IMR-90 (cell line): Measurements from ENCODE around the gene AGMO. TPM values are rescaled to one million over a fixed set of nuclear protein-coding genes. Genes with fewer than 3 reads are reported as not detected.

Experiments
- ATAC-seq: fragments of 200-7000 bp; cut with Tn5 transposase; 2 replicates; pipeline ENCODE4 v1.9.1; 2020; ENCODE audit warnings: low read depth, mild to moderate bottlenecking, moderate library complexity
- BruUV-seq: library from RNA; stranded (reverse); fragments of 400-500 nt; replicated peaks from 2 replicates; lab custom pipeline; 2021; lab: Mats Ljungman, UMichigan
- CTCF ChIA-PET: fragments of 300-600 bp; formaldehyde crosslinking; extraction: SDS; loops from one replicate; lab custom pipeline; 2021; ENCODE audit warnings: antibody characterized with exemption; lab: Yijun Ruan, JAX
- POLR2A ChIA-PET: fragments of 300-600 bp; sonication (Branson Sonifier 250); formaldehyde crosslinking; loops from one replicate; lab custom pipeline; 2022; ENCODE audit warnings: antibody characterized with exemption; ENCODE audit not compliant: unreplicated experiment; lab: Charles Lee
- DNase-seq: peaks from one replicate; pipeline ENCODE4 v3.0.0; 2013
- H2AFZ ChIP-seq: replicated peaks from 2 replicates; pipeline ENCODE3; 2013; ENCODE audit warnings: low read length, mild to moderate bottlenecking; ENCODE audit not compliant: poor library complexity
- H2AK5ac ChIP-seq: 2 replicates; pipeline ENCODE4 v1.6.1; 2013; ENCODE audit warnings: low read depth, low read length, inconsistent platforms
- H2AK9ac ChIP-seq: replicated peaks from 2 replicates; pipeline ENCODE3; 2013; ENCODE audit warnings: mild to moderate bottlenecking, low read depth, low read length, moderate library complexity; ENCODE audit not compliant: poor library complexity
- H2BK120ac ChIP-seq: 2 replicates; pipeline ENCODE4 v1.6.1; 2013; ENCODE audit warnings: low read depth, low read length, inconsistent platforms
- H2BK15ac ChIP-seq: 3 replicates; pipeline ENCODE4 v1.6.1; 2013; ENCODE audit warnings: low read depth, low read length, inconsistent platforms
- H2BK20ac ChIP-seq: 2 replicates; pipeline ENCODE4 v1.6.1; 2013; ENCODE audit warnings: low read depth, mild to moderate bottlenecking, inconsistent platforms, low read length, moderate library complexity
- H2BK5ac ChIP-seq: 2 replicates; pipeline ENCODE4 v1.6.1; 2013; ENCODE audit warnings: mild to moderate bottlenecking, low read depth, low read length, inconsistent platforms; ENCODE audit not compliant: poor library complexity, severe bottlenecking
- H3K14ac ChIP-seq: replicated peaks from 2 replicates; pipeline ENCODE4 v1.6.1; 2013; ENCODE audit warnings: low read depth, low read length, inconsistent platforms
- H3K18ac ChIP-seq: 2 replicates; pipeline ENCODE4 v1.6.1; 2013; ENCODE audit warnings: low read depth, low read length, control low read depth
- H3K23ac ChIP-seq: 2 replicates; pipeline ENCODE4 v1.6.1; 2013; ENCODE audit warnings: low read depth, low read length, inconsistent platforms
- H3K27ac ChIP-seq: 2 replicates; pipeline ENCODE4 v1.5.1; 2013; ENCODE audit warnings: mild to moderate bottlenecking, control low read depth, low read length; ENCODE audit not compliant: insufficient read depth
- H3K27me3 ChIP-seq: 2 replicates; pipeline ENCODE4 v1.6.1; 2013; ENCODE audit warnings: low read length; ENCODE audit not compliant: control insufficient read depth, insufficient read depth
- H3K36me3 ChIP-seq: 2 replicates; pipeline ENCODE4 v1.6.1; 2013; ENCODE audit warnings: low read length, mixed read lengths; ENCODE audit not compliant: control insufficient read depth, insufficient read depth
- H3K4ac ChIP-seq: 2 replicates; pipeline ENCODE4 v1.6.1; 2013; ENCODE audit warnings: low read depth, low read length, inconsistent platforms
- H3K4me1 ChIP-seq: 2 replicates; pipeline ENCODE4 v1.6.1; 2013; ENCODE audit warnings: low read length, mixed read lengths; ENCODE audit not compliant: control insufficient read depth, insufficient read depth
- H3K4me2 ChIP-seq: 2 replicates; pipeline ENCODE4 v1.6.1; 2013; ENCODE audit warnings: low read depth, mild to moderate bottlenecking, control low read depth, low read length, moderate library complexity
- H3K4me3 ChIP-seq: 2 replicates; pipeline ENCODE4 v1.5.1; 2013; ENCODE audit warnings: low read depth, mild to moderate bottlenecking, control low read depth, low read length, moderate library complexity; ENCODE audit not compliant: insufficient read depth
- H3K56ac ChIP-seq: 2 replicates; pipeline ENCODE4 v1.6.1; 2013; ENCODE audit warnings: low read length, inconsistent platforms; ENCODE audit not compliant: insufficient read depth; ENCODE audit errors: extremely low read depth
- H3K79me1 ChIP-seq, 2 experiments: 2 replicates each; pipeline ENCODE4 v1.6.1; 2013; ENCODE audit warnings: low read length in 2 of 2, inconsistent platforms in 1 of 2, low read depth in 1 of 2
- H3K9ac ChIP-seq: 2 replicates; pipeline ENCODE4 v1.6.1; 2013; ENCODE audit warnings: low read depth, low read length, control low read depth
- H3K9me1 ChIP-seq: 2 replicates; pipeline ENCODE4 v1.6.1; 2013; ENCODE audit warnings: low read length, inconsistent platforms; ENCODE audit not compliant: insufficient read depth
- H3K9me3 ChIP-seq: 2 replicates; pipeline ENCODE4 v1.6.1; 2013; ENCODE audit warnings: low read length; ENCODE audit not compliant: control insufficient read depth, insufficient read depth
- H4K20me1 ChIP-seq: 2 replicates; pipeline ENCODE4 v1.6.1; 2013; ENCODE audit warnings: low read length, inconsistent platforms; ENCODE audit not compliant: insufficient read depth
- H4K5ac ChIP-seq: 2 replicates; pipeline ENCODE4 v1.6.1; 2013; ENCODE audit warnings: mild to moderate bottlenecking, low read depth, low read length, control low read depth
- H4K8ac ChIP-seq, 2 experiments: 2 replicates each; pipeline ENCODE4 v1.6.1; 2013; ENCODE audit warnings: low read depth in 2 of 2, low read length in 2 of 2, control low read depth in 1 of 2, inconsistent platforms in 1 of 2
- H4K91ac ChIP-seq: 2 replicates; pipeline ENCODE4 v1.6.1; 2013; ENCODE audit warnings: low read depth, low read length, inconsistent platforms; ENCODE audit not compliant: insufficient read depth
- BHLHE40 ChIP-seq: fragments of 150-350 bp; IDR thresholded peaks from 2 replicates; pipeline ENCODE4 v1.6.1; 2016; ENCODE audit warnings: mild to moderate bottlenecking, low read depth, low read length
- CEBPB ChIP-seq: IDR thresholded peaks from 2 replicates; pipeline ENCODE4 v1.6.1; 2012; ENCODE audit warnings: low read depth, low read length, improper control_type of control experiment
- CHD1 ChIP-seq: IDR thresholded peaks from 2 replicates; pipeline ENCODE4 v1.6.1; 2012; ENCODE audit warnings: low read depth, low read length, improper control_type of control experiment
- CTCF ChIP-seq: conservative IDR thresholded peaks from 2 replicates; pipeline ENCODE4 v1.5.1; 2012; ENCODE audit warnings: mild to moderate bottlenecking, low read depth, low read length, improper control_type of control experiment
- ELK1 ChIP-seq: fragments of 150-350 bp; IDR thresholded peaks from 2 replicates; pipeline ENCODE4 v1.6.1; 2016; ENCODE audit warnings: low read depth, mild to moderate bottlenecking, low read length, moderate library complexity, borderline replicate concordance
- FOS ChIP-seq: fragments of 150-350 bp; IDR thresholded peaks from 2 replicates; pipeline ENCODE4 v1.6.1; 2016; ENCODE audit warnings: low read depth, low read length
- MAFK ChIP-seq: IDR thresholded peaks from 2 replicates; pipeline ENCODE4 v1.6.1; 2012; ENCODE audit warnings: low read depth, low read length, improper control_type of control experiment
- MAZ ChIP-seq: IDR thresholded peaks from 2 replicates; pipeline ENCODE4 v1.6.1; 2012; ENCODE audit warnings: low read depth, mild to moderate bottlenecking, low read length, improper control_type of control experiment, moderate library complexity, borderline replicate concordance
- MXI1 ChIP-seq: IDR thresholded peaks from 2 replicates; pipeline ENCODE4 v1.6.1; 2012; ENCODE audit warnings: low read depth, mild to moderate bottlenecking, low read length, moderate library complexity, borderline replicate concordance
- NFE2L2 ChIP-seq: fragments of 150-350 bp; IDR thresholded peaks from 2 replicates; pipeline ENCODE4 v1.6.1; 2016; ENCODE audit warnings: low read depth, mild to moderate bottlenecking, low read length
- POLR2A ChIP-seq: IDR thresholded peaks from 2 replicates; pipeline ENCODE4 v1.6.1; 2012; ENCODE audit warnings: mild to moderate bottlenecking, low read depth, low read length
- RAD21 ChIP-seq: IDR thresholded peaks from 2 replicates; pipeline ENCODE4 v1.6.1; 2012; ENCODE audit warnings: low read length, improper control_type of control experiment
- RCOR1 ChIP-seq: IDR thresholded peaks from 2 replicates; pipeline ENCODE4 v1.6.1; 2012; ENCODE audit warnings: mild to moderate bottlenecking, low read length, improper control_type of control experiment; ENCODE audit not compliant: insufficient replicate concordance
- RFX5 ChIP-seq: IDR thresholded peaks from 2 replicates; pipeline ENCODE4 v1.8.0; 2012; ENCODE audit warnings: low read depth, mild to moderate bottlenecking, low read length, moderate library complexity
- SMC3 ChIP-seq: fragments of 150-350 bp; IDR thresholded peaks from 2 replicates; pipeline ENCODE4 v1.6.1; 2016; ENCODE audit warnings: low read depth, mild to moderate bottlenecking, antibody characterized with exemption, low read length, moderate library complexity
- USF2 ChIP-seq: fragments of 150-350 bp; IDR thresholded peaks from 2 replicates; pipeline ENCODE4 v1.6.1; 2017; ENCODE audit warnings: mild to moderate bottlenecking, antibody characterized with exemption, low read length, low read depth
- WGBS, 2 experiments: methylation state at CpG; one replicate each; pipeline versions ENCODE4 v1.1.5 to v1.1.7; 2013; ENCODE audit warnings: missing lambda C conversion rate in 2 of 2; ENCODE audit not compliant: insufficient read length in 1 of 2; ENCODE audit errors: extremely low coverage in 2 of 2; 5-methylcytosine and 5-hydroxymethylcytosine counted together
- dilution Hi-C: fragments of 300-500 bp; cut with HindIII; formaldehyde crosslinking; loops from one replicate; pipeline ENCODE4 v1.14.3; 2018; ENCODE audit warnings: low sequenced_read_pairs; ENCODE audit not compliant: unreplicated experiment
- in situ Hi-C: fragments of 300-500 bp; cut with MboI; formaldehyde crosslinking; loops from 3 replicates; pipeline ENCODE4 v1.14.3; 2019; ENCODE audit warnings: low sequenced_read_pairs, inconsistent platforms, mixed read lengths
- intact Hi-C: fragments of 100-400 bp; cut with micrococcal nuclease; formaldehyde crosslinking; loops from 2 replicates; pipeline ENCODE4 v1.10.0; 2022
- polyA plus RNA-seq, 3 experiments: library from polyadenylated mRNA; depleted of rRNA; stranded (reverse); fragments of >200 nt; gene quantifications; 2 replicates each; pipeline ENCODE4 v1.2.3, GENCODE V29; 2012; ENCODE audit warnings: low replicate concordance in 1 of 3
- total RNA-seq: library from RNA; depleted of rRNA; stranded (reverse); fragments of >200 nt; gene quantifications from 2 replicates; pipeline ENCODE4 v1.2.3, GENCODE V29; 2012

AGMO gene
- total and polyA plus RNA-seq, 2 of the 4 experiments (the other 2 are of a cell fraction), result not detected

GRCh38 chr7:15257689-15258088 lies 304.1 kb downstream of the AGMO start:
- Histone ChIP-seq H2BK120ac (no peak overlapping the region), H4K20me1 (no peaks in the 10 kb centered on the region), H3K14ac (no peak overlapping the region), H4K5ac (no peak overlapping the region), H4K8ac (no peak overlapping the region), H3K36me3 (no peaks in the 10 kb centered on the region), H2AK5ac (no peak overlapping the region), H3K4me1 (no peaks in the 10 kb centered on the region), H3K27me3 (no peaks in the 10 kb centered on the region), H2AFZ (no peak overlapping the region), H2BK20ac (no peak overlapping the region), H3K9ac (no peak overlapping the region), H2AK9ac (no peak overlapping the region), H3K18ac (no peak overlapping the region), H4K91ac (no peak overlapping the region), H3K4ac (no peak overlapping the region), H3K9me3 (peaks cover 4% of the 10 kb centered on the region), H2BK15ac (no peak overlapping the region), H3K56ac (no peak overlapping the region), H3K79me1 (no peaks in the 10 kb centered on the region), H3K27ac (no peak overlapping the region), H3K23ac (no peak overlapping the region), H3K4me3 (no peak overlapping the region), H3K4me2 (no peak overlapping the region), H3K9me1 (no peaks in the 10 kb centered on the region), H2BK5ac (no peak overlapping the region)
- no peak for TF ChIP-seq SMC3
- TF ChIP-seq FOS, result no peak
- no peak for TF ChIP-seq BHLHE40
- no peak for TF ChIP-seq ELK1
- TF ChIP-seq CHD1, result no peak
- TF ChIP-seq MAZ, result no peak
- no peak for TF ChIP-seq POLR2A
- TF ChIP-seq USF2, result no peak
- TF ChIP-seq NFE2L2, result no peak
- no peak for TF ChIP-seq CTCF
- TF ChIP-seq RFX5, result no peak
- TF ChIP-seq MAFK, result no peak
- TF ChIP-seq CEBPB, result no peak
- no peak for TF ChIP-seq RCOR1
- TF ChIP-seq RAD21, result no peak
- TF ChIP-seq MXI1, result no peak
- POLR2A ChIA-PET, result no interaction called here
- in situ Hi-C loops (no loop called here), dilution Hi-C loops (no loop called here), intact Hi-C loops (loop anchor here (5.0 kb wide), 1 partner anchor 1470 kb away; no protein-coding TSS in a partner anchor)
- WGBS, 2 experiments, result no CpG with 5 or more reads among the region's 4 CpGs
- no peak for DNase-seq
- no peak for ATAC-seq
- no TSS peak for BruUV-seq
- CTCF ChIA-PET, result no interaction called here
